Endodermal cell (in vitro differentiated cells): Measurements from ENCODE around the gene PAQR9. TPM values are rescaled to one million over a fixed set of nuclear protein-coding genes. Genes with fewer than 3 reads are reported as not detected.

ENCODE experiments used
- DNase-seq: peaks from one replicate; pipeline ENCODE4 v3.0.0-alpha.2; 2017
- H3K27ac ChIP-seq: 2 replicates; pipeline ENCODE4 v1.5.1; 2013; ENCODE audit warnings: mild to moderate bottlenecking, low read depth, low read length, moderate library complexity
- H3K27me3 ChIP-seq: 2 replicates; pipeline ENCODE4 v1.6.1; 2013; ENCODE audit warnings: mild to moderate bottlenecking, low read length, moderate library complexity; ENCODE audit not compliant: insufficient read depth, control insufficient read depth, poor library complexity, severe bottlenecking
- H3K36me3 ChIP-seq: 2 replicates; pipeline ENCODE4 v1.7.0; 2013; ENCODE audit warnings: mild to moderate bottlenecking, low read length, moderate library complexity; ENCODE audit not compliant: control insufficient read depth, insufficient read depth
- H3K4me1 ChIP-seq: one replicate; pipeline ENCODE4 v1.7.0; 2013; ENCODE audit warnings: low read length; ENCODE audit not compliant: control insufficient read depth, insufficient read depth
- H3K4me3 ChIP-seq: 2 replicates; pipeline ENCODE4 v1.5.1; 2013; ENCODE audit warnings: mild to moderate bottlenecking, low read length, moderate library complexity
- H3K9ac ChIP-seq: 2 replicates; pipeline ENCODE4 v1.6.1; 2013; ENCODE audit warnings: mild to moderate bottlenecking, low read length, moderate library complexity; ENCODE audit not compliant: poor library complexity, severe bottlenecking; ENCODE audit errors: extremely low read depth
- H3K9me3 ChIP-seq: 2 replicates; pipeline ENCODE4 v1.6.1; 2013; ENCODE audit warnings: mild to moderate bottlenecking, low read length, moderate library complexity; ENCODE audit not compliant: control insufficient read depth
- H3K27ac Mint-ChIP-seq: 2 replicates; pipeline ENCODE4 v1.8.0; 2020; ENCODE audit warnings: mixed read lengths
- H3K27me3 Mint-ChIP-seq: 2 replicates; pipeline ENCODE4 v1.8.0; 2021; ENCODE audit warnings: mild to moderate bottlenecking, mixed read lengths; ENCODE audit not compliant: insufficient read depth
- H3K36me3 Mint-ChIP-seq: 2 replicates; pipeline ENCODE4 v1.8.0; 2020; ENCODE audit warnings: low read depth, mixed read lengths
- H3K4me1 Mint-ChIP-seq: 2 replicates; pipeline ENCODE4 v1.8.0; 2020; ENCODE audit warnings: mixed read lengths
- H3K4me3 Mint-ChIP-seq: 2 replicates; pipeline ENCODE4 v1.8.0; 2020; ENCODE audit warnings: mild to moderate bottlenecking, moderate library complexity, mixed read lengths
- H3K9me3 Mint-ChIP-seq: 2 replicates; pipeline ENCODE4 v1.8.0; 2020; ENCODE audit warnings: mild to moderate bottlenecking, mixed read lengths
- CTCF ChIP-seq: fragments of 200-600 bp; sonication (generic); conservative IDR thresholded peaks from 2 replicates; pipeline ENCODE4 v1.5.0; 2021; ENCODE audit warnings: antibody characterized with exemption, mild to moderate bottlenecking
- WGBS, 2 experiments: methylation state at CpG; one replicate each; pipeline versions ENCODE4 v1.1.5 to v1.1.7; 2013; ENCODE audit warnings: missing lambda C conversion rate in 2 of 2, mixed read lengths in 1 of 2; ENCODE audit not compliant: insufficient coverage in 1 of 2, insufficient read length in 1 of 2; 5-methylcytosine and 5-hydroxymethylcytosine counted together
- total RNA-seq, 2 donors: library from RNA; stranded (reverse); fragmentation: NEBNext Ultra II Directional in 1 of 2; extraction: Animal tissue kit (Norgen Biotek cat#: 25700) in 1 of 2; gene quantifications; 2 replicates in 1 of 2; 3 replicates in 1 of 2; pipeline ENCODE4 v1.2.1, GENCODE V29; 2021

PAQR9 gene
- total RNA-seq, 2 donors from 2014 or later = 4.2 to 11.1 TPM

GRCh38 chr3:142968319-142969025, 5.0 kb upstream of the PAQR9 start:
- H3K4me1 Mint-ChIP-seq = peaks cover 23% of the 10 kb centered on the region
- no peak for TF ChIP-seq CTCF
- no peak overlapping the region for H3K27ac ChIP-seq
- WGBS, 2 experiments = 94% methylated on average over 4 of the region's 4 CpGs; no CpG with 5 or more reads in 1 of the 2 experiments
- peaks cover 10% of the 10 kb centered on the region for H3K4me1 ChIP-seq
- peaks cover 13% of the 10 kb centered on the region for H3K27me3 ChIP-seq
- no peak overlapping the region for H3K4me3 ChIP-seq
- H3K9me3 ChIP-seq = no peaks in the 10 kb centered on the region
- H3K36me3 Mint-ChIP-seq = no peaks in the 10 kb centered on the region
- no peak overlapping the region for H3K9ac ChIP-seq
- H3K27me3 Mint-ChIP-seq = peaks cover 26% of the 10 kb centered on the region
- H3K9me3 Mint-ChIP-seq = no peaks in the 10 kb centered on the region
- H3K4me3 Mint-ChIP-seq = no peak overlapping the region
- H3K27ac Mint-ChIP-seq = no peak overlapping the region
- H3K36me3 ChIP-seq = no peaks in the 10 kb centered on the region
- DNase-seq = no peak

- H3K4me1 Mint-ChIP-seq = peaks cover 13% of the 10 kb centered on the region
- H3K27me3 ChIP-seq = peaks cover 22% of the 10 kb centered on the region
- no peak for TF ChIP-seq CTCF
- peaks cover 38% of the 10 kb centered on the region for H3K27me3 Mint-ChIP-seq
- H3K27ac ChIP-seq = no peak overlapping the region
- DNase-seq = no peak
- peaks cover 5% of the 10 kb centered on the region for H3K36me3 Mint-ChIP-seq
- no peak overlapping the region for H3K4me3 Mint-ChIP-seq
- H3K36me3 ChIP-seq = no peaks in the 10 kb centered on the region
- H3K9ac ChIP-seq = no peak overlapping the region
- peaks cover 7% of the 10 kb centered on the region for H3K9me3 Mint-ChIP-seq
- no peaks in the 10 kb centered on the region for H3K9me3 ChIP-seq
- H3K4me3 ChIP-seq = no peak overlapping the region
- whole genome bisulfite sequencing, 2 experiments = 93% methylated on average over 2 of the region's 2 CpGs; no CpG with 5 or more reads in 1 of the 2 experiments
- no peak overlapping the region for H3K27ac Mint-ChIP-seq
- peaks cover 10% of the 10 kb centered on the region for H3K4me1 ChIP-seq
Measured at GRCh38 chr3:142966808-142967207, 3.3 kb upstream of the PAQR9 start.

- 90% methylated on average over 3 of the region's 3 CpGs; no CpG with 5 or more reads in 1 of the 2 experiments for WGBS, 2 experiments
- Mint-ChIP-seq H3K4me3 (no peak overlapping the region), H3K4me1 (peaks cover 15% of the 10 kb centered on the region), H3K27me3 (peaks cover 49% of the 10 kb centered on the region), H3K27ac (no peak overlapping the region), H3K36me3 (peaks cover 5% of the 10 kb centered on the region), H3K9me3 (peaks cover 7% of the 10 kb centered on the region)
- no peak for DNase-seq
- Histone ChIP-seq H3K9ac (no peak overlapping the region), H3K36me3 (no peaks in the 10 kb centered on the region), H3K4me1 (peaks cover 10% of the 10 kb centered on the region), H3K27me3 (peaks cover 22% of the 10 kb centered on the region), H3K9me3 (no peaks in the 10 kb centered on the region), H3K4me3 (no peak overlapping the region), H3K27ac (no peak overlapping the region)
- TF ChIP-seq CTCF = no peak
Measured at GRCh38 chr3:142965581-142965980, 2.1 kb upstream of the PAQR9 start.
